ENCODE results near the gene CAMK1D. TPM values are rescaled to one million over a fixed set of nuclear protein-coding genes. Genes with fewer than 3 reads are reported as not detected.

Gene CAMK1D
- total and polyA plus RNA-seq, 2 experiments from 2014 or later: 2.0 to 3.8 TPM

DNA sequence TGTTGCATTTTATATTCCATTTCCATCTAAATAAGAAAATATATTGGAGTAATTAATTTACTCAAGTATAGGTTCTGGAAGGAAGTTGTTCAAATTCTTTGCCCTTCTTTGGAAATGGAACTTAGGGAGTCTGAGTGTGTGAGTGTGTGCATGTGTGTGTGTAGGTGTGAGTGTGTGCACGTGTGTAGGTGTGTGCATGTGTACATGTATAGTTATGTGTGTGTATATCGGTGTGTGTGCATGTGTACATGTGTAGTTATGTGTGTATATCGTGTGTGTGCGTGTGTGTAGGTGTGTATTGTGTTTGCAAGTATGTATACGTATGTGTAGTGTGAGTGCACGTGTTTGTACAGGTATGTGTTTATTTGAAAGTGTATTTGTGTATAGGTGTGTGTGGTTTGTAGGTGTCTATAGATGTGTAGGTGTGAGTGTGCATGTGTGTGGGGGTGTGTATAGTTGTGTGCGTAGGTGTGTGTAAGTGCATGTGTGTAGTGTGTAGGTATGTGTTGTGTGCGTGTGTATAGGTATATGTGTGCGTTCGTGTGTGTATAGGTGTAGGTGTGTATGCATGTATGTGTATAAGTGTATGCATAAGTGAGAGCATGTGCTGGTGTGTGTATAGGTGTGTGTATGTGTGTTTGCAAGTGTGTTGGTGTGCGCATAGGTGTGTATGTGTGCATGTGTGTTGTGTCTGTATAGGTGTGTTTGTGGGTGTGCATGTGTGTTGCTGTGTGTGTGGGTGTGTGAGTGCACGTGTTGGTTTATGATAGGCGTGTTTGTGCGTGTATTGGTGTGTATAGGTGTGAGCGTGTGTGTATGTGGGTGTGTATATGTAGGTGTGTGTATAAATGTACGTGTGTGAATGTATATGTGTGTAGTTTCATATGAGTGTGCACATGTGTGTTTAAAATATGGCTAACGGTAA lies 266.2 kb downstream of the CAMK1D start:
- no peak for DNase-seq (ENCODE audit: low read depth in 1 of 2, low spot score in 1 of 2)
- Histone ChIP-seq H3K27ac (no peak overlapping the region), H3K4me1 (ENCODE audit: low read depth) (no peaks in the 10 kb centered on the region), H3K4me3 (no peak overlapping the region), H3K9me3 (ENCODE audit: low read depth) (no peaks in the 10 kb centered on the region), H3K36me3 (no peaks in the 10 kb centered on the region), H3K27me3 (no peaks in the 10 kb centered on the region)
- TF ChIP-seq CTCF (IDR thresholded peaks at IDR 0.05; ENCODE audit: low read depth, low read length): no peak

DNA sequence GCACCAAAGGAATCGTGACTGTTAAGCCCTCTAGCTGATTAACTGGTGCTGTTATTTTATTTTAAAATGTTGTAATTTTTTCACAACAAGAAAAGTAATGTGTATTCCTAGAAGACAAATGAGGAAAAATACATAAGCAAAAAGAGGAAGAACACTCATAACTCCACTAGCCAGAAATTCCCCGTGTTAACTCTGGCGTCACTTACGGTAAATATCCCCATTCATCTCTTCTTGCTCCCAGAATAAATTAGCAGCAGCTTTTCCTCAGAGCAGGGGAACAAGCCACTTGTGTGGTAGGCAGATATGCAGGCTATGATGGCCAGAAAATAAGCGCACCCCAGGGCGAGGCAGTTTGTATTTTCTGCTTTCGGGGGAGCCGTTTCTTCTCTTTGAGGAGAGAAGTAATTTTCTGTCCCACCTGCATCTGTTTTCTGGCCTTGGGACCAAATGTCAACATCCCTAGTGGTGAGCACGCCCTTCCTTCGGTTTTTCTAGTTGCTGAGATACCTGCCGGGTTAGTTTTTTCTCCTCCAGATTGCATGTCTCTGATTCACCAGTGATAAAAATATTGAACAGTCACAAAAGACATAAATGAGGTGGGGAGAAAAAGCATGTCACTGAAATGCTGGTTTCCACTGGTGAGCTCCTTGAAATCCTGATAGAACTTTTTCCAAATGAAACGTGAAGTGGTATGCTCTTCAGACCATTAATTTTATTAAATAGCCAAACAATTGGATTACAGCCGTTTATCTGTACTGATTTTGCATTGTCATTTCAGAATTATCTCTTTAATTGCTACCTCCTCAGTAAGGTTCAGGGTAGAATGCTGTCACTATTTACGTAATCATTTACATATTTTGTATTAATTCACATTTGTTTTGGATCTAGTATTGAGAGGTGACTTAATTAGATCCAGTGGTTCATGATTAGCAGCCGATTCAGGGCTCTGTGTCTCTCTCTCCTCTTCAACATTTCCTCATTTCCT lies 268.1 kb downstream of the CAMK1D start:
- Histone ChIP-seq H3K4me1 (ENCODE audit: low read depth) (no peaks in the 10 kb centered on the region), H3K9me3 (ENCODE audit: low read depth) (no peaks in the 10 kb centered on the region), H3K27ac (no peak overlapping the region), H3K27me3 (no peaks in the 10 kb centered on the region), H3K4me3 (no peak overlapping the region), H3K36me3 (no peaks in the 10 kb centered on the region)
- no peak for DNase-seq (ENCODE audit: low read depth in 1 of 2, low spot score in 1 of 2)
- no peak for TF ChIP-seq CTCF (IDR thresholded peaks at IDR 0.05; ENCODE audit: low read depth, low read length)

GRCh38 chr10:12622016-12622415 lies 272.7 kb downstream of the CAMK1D start:
- no peaks in the 10 kb centered on the region for H3K9me3 ChIP-seq (ENCODE audit: low read depth)
- no peak overlapping the region for H3K4me3 ChIP-seq
- no peak overlapping the region for H3K27ac ChIP-seq
- no peaks in the 10 kb centered on the region for H3K36me3 ChIP-seq
- H3K4me1 ChIP-seq (ENCODE audit: low read depth): no peaks in the 10 kb centered on the region
- TF ChIP-seq CTCF (IDR thresholded peaks at IDR 0.05; ENCODE audit: low read depth, low read length): no peak
- DNase-seq (ENCODE audit: low read depth in 1 of 2, low spot score in 1 of 2): no peak
- no peaks in the 10 kb centered on the region for H3K27me3 ChIP-seq

- no peaks in the 10 kb centered on the region for H3K9me3 ChIP-seq (ENCODE audit: low read depth)
- H3K4me3 ChIP-seq: no peak overlapping the region
- no peak overlapping the region for H3K27ac ChIP-seq
- no peaks in the 10 kb centered on the region for H3K36me3 ChIP-seq
- no peak for DNase-seq (ENCODE audit: low read depth in 1 of 2, low spot score in 1 of 2)
- no peak for TF ChIP-seq CTCF (IDR thresholded peaks at IDR 0.05; ENCODE audit: low read depth, low read length)
- H3K27me3 ChIP-seq: no peaks in the 10 kb centered on the region
- no peaks in the 10 kb centered on the region for H3K4me1 ChIP-seq (ENCODE audit: low read depth)
Measured at GRCh38 chr10:12622691-12623090, 273.3 kb downstream of the CAMK1D start.

- TF ChIP-seq CTCF (IDR thresholded peaks at IDR 0.05; ENCODE audit: low read depth, low read length): no peak
- H3K4me1 ChIP-seq (ENCODE audit: low read depth): no peaks in the 10 kb centered on the region
- no peak overlapping the region for H3K27ac ChIP-seq
- H3K9me3 ChIP-seq (ENCODE audit: low read depth): no peaks in the 10 kb centered on the region
- H3K36me3 ChIP-seq: no peaks in the 10 kb centered on the region
- no peaks in the 10 kb centered on the region for H3K27me3 ChIP-seq
- DNase-seq (ENCODE audit: low read depth in 1 of 2, low spot score in 1 of 2): no peak
- no peak overlapping the region for H3K4me3 ChIP-seq
Measured at GRCh38 chr10:12625393-12626023, 276.2 kb downstream of the CAMK1D start.

All from cardiac muscle cell (in vitro differentiated cells and primary cell).